GM19238 (cell line): ENCODE results near the gene UTP3.
A peak's percentile ranks its signal among the peaks of the same experiment; 100 is the strongest.
"Not testable (repeated sequence)": the region's sequence is repeated elsewhere in the genome, so short reads cannot be mapped to it uniquely, and the experiment has no call there.

Experiments used
- DNase-seq: peaks from one replicate; pipeline ENCODE4 v3.0.0; 2011; ENCODE audit warnings: low spot score; ENCODE audit not compliant: insufficient read length

The UTP3 gene

GRCh38 chr4:70715097-70715496 is 26.8 kb downstream of the UTP3 start:
- DNase-seq = no peak

- DNase-seq = no peak
These were observed 30.7 kb downstream of the UTP3 start for GRCh38 chr4:70718811-70719604.

DNA sequence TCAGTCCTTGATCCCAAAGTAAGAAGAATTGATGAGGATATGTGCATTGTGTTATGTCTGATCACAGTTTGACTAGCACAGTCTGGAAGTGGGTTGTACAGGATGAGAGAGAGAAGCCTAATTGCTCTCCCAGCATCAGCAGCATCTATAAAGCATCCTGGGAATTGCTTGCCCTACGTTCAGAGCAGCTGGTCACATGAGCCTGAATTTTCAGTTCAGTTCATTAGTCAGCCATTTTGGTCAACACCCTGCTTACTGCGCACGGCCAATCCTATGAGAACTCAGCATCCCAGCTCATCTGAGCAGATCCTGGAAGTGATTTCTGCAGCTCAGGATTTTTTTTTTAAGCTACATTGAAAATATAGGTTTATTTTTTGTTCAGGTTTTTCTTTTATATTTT is 33.4 kb downstream of the UTP3 start, which contains the start of gene RUFY3:
Gene RUFY3 (plus strand): TSS at position 218 of the 400 bp plus-strand sequence. CDS start 610 bp downstream, outside the sequence.
- DNase-seq = no peak

GRCh38 chr4:70722199-70722791 is 34.0 kb downstream of the UTP3 start:
- no peak for DNase-seq

GRCh38 chr4:70724463-70724862 is 36.1 kb downstream of the UTP3 start:
- DNase-seq = no peak

DNA sequence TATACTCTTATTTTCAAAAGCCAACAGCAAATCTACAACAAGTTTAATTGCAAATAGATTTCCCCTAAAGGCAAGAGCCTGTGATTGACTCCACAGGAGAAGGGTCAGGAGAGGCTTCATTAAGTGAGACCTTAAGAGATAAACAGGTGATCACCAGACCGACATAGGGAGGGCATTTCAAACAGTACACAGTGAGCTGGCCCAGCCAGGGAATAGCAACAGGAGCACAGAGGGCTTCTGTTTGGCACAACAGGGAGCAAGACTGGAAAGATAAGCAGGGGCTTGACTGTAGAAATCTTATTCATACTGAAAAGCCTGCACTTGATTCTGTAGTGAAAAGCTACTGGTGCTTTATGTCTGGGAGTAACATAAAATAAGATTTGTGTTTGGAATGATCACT is 37.3 kb downstream of the UTP3 start:
- no peak for DNase-seq

- not testable (repeated sequence) for DNase-seq
These were observed 38.2 kb downstream of the UTP3 start for GRCh38 chr4:70726515-70726914.

DNA sequence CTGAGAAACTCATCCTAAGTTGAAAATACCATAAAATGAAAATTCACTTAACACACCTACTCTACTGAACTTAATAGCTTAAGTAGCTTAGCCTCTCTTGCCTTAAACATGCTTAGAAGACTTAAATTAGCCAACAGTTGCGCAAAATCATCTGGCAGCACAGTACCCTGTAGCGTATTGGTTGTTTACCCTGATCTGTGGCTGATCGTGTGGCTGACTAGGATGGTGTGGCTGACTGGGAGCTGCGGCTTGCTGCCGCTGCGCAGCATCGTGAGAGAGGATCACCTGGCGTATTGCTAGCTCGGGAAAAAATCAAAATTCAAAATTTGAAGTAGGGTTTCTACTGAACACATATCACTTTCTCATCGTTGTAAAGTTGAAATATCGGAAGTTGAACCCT is 39.8 kb downstream of the UTP3 start:
- DNase-seq = no peak

- not testable (repeated sequence) for DNase-seq
These were observed 44.5 kb downstream of the UTP3 start for GRCh38 chr4:70732878-70733277.

- DNase-seq = peak; percentile 33
These were observed 46.0 kb downstream of the UTP3 start for GRCh38 chr4:70734168-70734954.

- DNase-seq = no peak
These were observed 46.6 kb downstream of the UTP3 start for GRCh38 chr4:70734971-70735370.

DNA sequence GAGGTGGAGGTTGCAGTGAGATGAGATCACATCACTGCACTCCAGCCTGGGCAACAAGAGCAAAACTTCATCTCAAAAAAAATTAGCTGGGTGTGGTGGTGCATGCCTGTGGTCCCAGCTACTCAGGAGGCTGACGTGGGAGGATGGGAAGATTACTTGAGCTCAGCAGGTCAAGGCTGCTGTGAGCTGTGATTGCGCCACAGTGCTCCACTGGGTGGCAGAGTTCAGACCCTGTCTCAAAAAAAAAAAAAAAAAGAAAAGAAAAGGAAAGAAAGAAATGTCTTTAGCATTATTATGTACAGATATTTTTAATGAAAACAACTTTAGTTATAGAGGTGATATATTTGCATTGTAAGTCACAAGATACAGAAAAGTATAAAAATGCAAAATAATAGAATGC is 47.6 kb downstream of the UTP3 start:
- not testable (repeated sequence) for DNase-seq

DNA sequence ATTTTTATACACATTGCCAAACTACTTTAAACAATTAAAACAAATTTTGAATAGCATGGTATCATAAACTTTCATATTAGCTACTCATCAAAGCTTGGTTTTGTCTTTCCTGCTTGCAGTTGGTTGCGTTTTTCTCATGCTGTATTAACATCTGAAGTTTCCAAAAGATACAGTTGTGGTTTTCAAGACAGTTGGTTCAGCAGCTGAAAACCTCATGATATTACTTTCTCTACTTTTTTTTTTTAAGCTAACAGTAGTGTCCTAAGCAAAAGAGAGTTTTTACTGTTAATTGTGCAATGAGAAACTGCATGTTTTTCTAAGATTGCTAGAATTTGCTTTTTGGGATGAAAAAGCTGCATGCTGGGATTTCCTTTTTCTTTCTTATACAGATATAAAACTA is 48.7 kb downstream of the UTP3 start:
- DNase-seq = no peak

DNA sequence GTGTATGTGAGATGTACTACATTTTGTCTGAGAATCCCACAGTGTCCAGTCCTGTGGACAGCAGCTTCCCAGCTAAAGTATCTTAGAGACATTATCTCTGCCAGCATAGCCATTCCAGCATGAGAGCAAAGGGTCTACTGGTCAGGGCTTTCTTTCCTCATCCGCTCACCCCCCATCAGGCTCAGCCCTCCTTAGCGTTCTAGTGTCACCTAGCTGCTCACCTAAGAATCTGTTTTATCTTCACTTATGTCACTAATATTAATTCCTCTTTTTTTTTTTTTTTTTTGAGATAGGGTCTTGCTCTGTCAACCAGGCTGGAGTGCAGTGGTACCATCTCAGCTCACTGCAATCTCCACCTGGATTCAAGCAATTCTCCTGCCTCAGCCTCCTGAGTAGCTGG is 49.1 kb downstream of the UTP3 start:
- DNase-seq = no peak

DNA sequence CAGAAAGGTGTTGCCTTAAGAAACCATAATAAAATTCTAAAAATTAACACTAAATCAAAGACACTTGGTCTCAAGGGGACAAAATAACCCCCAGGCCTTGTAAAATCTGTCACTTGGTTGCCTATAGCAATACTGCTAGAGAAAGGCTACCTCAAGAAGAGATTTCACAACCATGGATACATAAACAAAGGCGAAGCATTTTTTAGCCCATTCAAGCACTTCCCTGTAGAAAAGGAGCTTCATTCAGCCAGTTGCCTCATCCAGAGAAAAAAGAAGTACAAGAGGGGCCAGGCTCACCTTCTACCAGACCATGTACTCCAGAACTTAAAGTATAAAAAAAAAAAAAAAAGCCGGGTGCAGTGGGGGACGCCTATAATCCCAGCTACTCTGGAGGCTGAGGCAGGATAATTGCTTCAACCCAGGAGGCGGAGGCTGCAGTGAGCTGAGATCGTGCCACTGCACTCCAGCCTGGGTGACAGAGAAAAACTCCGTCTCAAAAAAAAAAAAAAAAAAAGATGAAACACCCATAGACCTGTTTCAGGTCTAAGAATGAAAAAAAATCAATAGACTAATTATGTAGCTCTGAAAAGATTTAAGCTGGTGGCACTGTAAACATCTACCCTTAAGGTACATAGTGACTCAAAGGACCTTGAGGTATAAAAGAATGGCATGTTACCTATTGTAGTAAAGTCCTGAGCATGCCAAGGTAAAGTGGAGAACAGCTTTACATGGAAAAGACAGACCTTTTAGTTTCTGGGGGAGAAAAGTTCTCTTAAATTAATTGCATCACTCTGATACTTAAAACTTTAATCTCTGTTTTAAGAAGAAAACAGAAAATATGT is 51.4 kb downstream of the UTP3 start:
- no peak for DNase-seq
